ENCODE results near the gene HS6ST1.

The HS6ST1 gene

GRCh38 chr2:128347701-128348539, 29.3 kb upstream of the HS6ST1 start:
- DNase-seq, result peak; percentile 87

GRCh38 chr2:128347171-128347558, 28.5 kb upstream of the HS6ST1 start:
- DNase-seq, result no peak

- DNase-seq, result no peak
These were observed 27.9 kb upstream of the HS6ST1 start for GRCh38 chr2:128346291-128347170.

GRCh38 chr2:128345436-128346165, 26.9 kb upstream of the HS6ST1 start:
- DNase-seq, result no peak

- no peak for DNase-seq
These were observed 25.4 kb upstream of the HS6ST1 start for GRCh38 chr2:128344101-128344500.

- no peak for DNase-seq
These were observed 24.8 kb upstream of the HS6ST1 start for GRCh38 chr2:128343459-128343858.

GRCh38 chr2:128342550-128342949, 23.9 kb upstream of the HS6ST1 start:
- DNase-seq, result no peak

- DNase-seq, result no peak
These were observed 23.0 kb upstream of the HS6ST1 start for GRCh38 chr2:128341621-128342020.

GRCh38 chr2:128332091-128332634, 13.5 kb upstream of the HS6ST1 start:
- no peak for DNase-seq

GRCh38 chr2:128330583-128330982, 11.9 kb upstream of the HS6ST1 start:
- DNase-seq, result no peak

- DNase-seq, result no peak
These were observed 10.9 kb upstream of the HS6ST1 start for GRCh38 chr2:128329607-128330006.

GRCh38 chr2:128327180-128327964, 8.7 kb upstream of the HS6ST1 start:
- DNase-seq, result no peak

GRCh38 chr2:128326346-128326745, 7.7 kb upstream of the HS6ST1 start:
- DNase-seq, result no peak

GRCh38 chr2:128325611-128326181, 7.0 kb upstream of the HS6ST1 start:
- DNase-seq, result no peak

- no peak for DNase-seq
These were observed 6.3 kb upstream of the HS6ST1 start for GRCh38 chr2:128324897-128325410.

GRCh38 chr2:128324008-128324896, 5.6 kb upstream of the HS6ST1 start:
- no peak for DNase-seq

GRCh38 chr2:128323555-128323931, 4.9 kb upstream of the HS6ST1 start:
- DNase-seq, result no peak

GRCh38 chr2:128322715-128323554, 4.3 kb upstream of the HS6ST1 start:
- no peak for DNase-seq

Measured in NCI-H446 treated with DMSO at 0.1 percent for 48 hours (cell line).